GM19023 (cell line): ENCODE data around the gene MAPKAP1.
"Not testable (repeated sequence)": the region's sequence is repeated elsewhere in the genome, so short reads cannot be mapped to it uniquely, and the experiment has no call there.

ENCODE experiments used
- ATAC-seq: cut with Tn5 transposase; IDR thresholded peaks from one replicate; pipeline ENCODE4 v1.9.1; 2021; ENCODE audit warnings: mild to moderate bottlenecking, moderate library complexity; ENCODE audit not compliant: unreplicated experiment

The MAPKAP1 gene

DNA sequence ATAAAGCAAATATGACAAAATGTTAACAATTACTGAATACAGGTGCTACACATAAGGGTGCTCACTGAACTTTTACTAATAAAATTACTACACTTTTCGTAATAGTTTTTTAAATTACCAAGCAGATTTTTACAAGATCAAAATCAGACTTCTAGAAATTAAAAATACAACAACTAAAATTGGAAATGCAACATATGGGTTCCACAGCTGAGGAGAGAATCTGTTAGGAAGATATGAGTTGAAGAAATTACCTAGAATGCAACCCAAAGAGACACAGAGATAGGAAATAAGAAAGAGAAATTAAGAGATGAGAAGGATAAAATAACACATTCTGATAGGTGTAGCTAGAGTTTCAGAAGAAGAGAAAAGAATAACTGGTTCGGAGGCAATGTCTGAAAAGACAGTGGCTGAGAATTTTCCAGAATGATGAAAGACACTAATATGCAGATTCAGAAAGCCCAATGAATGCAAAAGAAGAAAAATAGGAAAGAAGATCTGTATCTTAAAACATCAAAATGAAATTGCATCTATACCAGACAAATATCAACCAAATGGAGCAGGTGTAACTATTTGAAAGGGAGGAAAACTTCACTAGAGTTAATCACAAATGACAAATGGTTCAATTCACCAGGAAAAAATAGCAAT, 95.8 kb downstream of the MAPKAP1 start:
- no peak for ATAC-seq

DNA sequence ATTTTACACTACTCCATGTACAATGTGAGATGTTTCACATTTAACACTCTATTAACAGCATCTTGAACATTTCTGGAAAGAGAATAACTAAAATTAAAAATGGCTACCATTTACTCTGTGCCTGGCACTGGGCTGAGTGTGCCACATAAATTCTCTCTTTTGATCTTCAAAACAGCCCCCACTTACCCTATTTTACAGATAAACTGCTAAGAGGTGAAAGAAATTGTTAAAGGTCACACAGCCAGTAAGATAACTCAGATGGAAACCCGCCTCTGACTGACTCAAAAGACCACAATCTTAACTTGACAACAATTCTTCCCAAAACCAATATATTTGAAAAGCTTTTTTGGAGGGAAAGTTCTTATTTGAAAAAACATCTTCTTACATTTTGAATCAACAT, 97.3 kb downstream of the MAPKAP1 start:
- no peak for ATAC-seq

DNA sequence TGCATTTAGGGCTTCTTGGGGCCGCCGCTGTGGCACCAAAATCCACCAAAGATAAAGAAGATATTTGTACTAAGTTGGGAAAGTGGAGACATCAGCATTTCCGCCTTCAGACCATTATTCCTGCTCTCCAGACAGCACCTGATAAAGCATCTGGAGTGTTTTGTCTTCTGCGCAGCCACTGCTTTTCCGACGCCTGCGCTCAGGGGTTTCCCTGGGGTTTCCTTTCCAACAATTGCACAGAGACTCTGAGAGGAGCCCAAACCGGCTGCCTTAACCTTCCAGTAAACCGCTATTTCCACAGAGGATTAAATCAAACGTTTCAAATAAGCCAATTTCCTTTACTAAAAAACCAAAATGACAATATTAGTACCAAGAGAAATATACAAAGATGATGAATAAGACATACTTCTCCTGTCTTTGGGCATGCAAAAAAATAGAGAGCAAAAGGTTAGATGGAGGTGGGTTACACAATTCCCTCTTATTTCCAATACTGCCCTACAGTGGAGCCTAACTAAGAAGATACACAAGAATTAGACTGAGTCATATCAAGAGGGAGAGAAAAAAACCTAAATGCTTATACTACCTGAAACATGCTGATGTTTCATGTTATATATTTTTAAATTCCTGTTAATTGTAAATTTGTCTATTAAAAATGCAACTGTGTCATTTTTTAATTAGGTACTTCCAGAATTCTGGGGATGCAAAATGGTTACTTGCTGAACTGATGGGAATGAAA, 98.4 kb downstream of the MAPKAP1 start:
- no peak for ATAC-seq

DNA sequence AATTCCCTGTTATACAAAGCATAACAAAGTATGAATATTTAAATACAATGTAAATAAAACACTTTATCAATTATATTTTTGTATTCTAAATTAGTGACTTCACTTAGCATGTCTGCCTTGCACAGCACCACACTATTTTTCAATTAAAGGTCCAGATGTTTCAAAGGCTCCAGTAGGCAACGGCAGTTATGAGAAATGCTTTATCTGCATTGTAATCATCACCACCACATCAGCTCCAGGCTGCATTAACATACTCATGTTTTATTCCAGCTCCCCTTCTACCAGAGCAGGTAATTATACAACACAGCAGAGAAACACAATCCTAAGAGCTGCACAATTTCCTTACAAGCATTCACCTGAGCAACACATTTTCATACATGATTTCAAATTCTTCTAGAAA, 102.8 kb downstream of the MAPKAP1 start:
- no peak for ATAC-seq

DNA sequence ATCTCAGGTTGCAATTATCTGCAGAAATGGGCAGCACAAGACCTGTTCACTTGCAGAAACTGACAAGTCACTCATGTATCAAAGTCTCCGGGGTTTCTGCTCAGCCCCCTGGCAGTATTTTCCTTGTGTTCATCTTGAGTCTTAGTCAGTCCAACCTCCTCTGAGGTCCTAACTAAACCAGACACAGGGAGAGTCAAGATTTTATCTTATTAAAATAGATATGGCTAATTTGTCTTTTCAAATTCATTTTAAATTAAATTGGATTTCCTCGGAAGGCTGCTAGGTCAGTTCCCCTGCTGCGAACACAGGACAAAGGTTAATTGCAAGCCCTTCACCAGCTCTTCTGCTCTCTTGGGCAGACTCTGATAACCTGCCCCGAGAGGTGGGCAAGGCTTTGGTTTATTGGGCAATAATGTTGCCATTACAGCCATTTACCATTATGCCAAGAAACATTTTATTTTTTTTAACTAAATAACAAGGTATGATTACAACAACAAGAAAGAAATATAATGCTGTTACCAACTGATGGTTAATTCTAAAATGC, 103.5 kb downstream of the MAPKAP1 start:
- no peak for ATAC-seq

DNA sequence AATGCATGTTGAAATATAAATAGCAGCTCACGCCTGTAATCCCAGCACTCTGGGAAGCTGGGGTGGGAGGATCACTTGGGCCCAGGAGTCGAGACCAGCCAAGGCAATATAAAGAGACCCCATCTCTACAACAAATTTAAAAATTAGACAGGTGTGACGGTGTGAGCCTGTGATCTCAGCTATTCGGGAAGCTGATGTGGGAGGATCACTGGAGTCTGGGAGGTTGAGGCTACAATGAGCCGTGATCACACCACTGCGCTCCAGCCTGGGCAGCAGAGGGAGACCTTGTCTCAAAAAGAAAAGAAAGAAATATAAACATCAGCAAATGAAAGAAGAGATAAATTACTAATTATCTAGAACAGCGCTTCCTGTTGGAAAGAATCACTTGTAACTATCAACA, 105.0 kb downstream of the MAPKAP1 start:
- ATAC-seq, result no peak

DNA sequence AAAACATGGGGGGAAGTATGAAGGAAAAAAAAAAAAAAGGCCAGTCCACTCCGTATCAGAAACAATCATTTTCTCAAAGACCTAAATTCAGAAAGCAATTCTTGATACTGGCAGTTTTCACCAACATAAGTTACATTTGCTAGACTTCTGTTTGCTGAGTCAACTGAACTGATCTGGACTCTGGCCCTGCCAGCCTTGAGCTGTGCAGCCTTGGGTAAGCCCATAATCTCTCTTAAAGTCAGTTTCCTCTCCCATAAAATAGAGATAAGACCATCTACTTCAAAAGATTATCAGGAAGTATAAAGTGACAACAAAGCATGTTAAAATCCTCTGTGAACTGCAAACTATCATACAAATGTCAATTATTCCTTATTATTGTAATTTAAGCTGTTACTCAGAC, 106.8 kb downstream of the MAPKAP1 start:
- no peak for ATAC-seq

DNA sequence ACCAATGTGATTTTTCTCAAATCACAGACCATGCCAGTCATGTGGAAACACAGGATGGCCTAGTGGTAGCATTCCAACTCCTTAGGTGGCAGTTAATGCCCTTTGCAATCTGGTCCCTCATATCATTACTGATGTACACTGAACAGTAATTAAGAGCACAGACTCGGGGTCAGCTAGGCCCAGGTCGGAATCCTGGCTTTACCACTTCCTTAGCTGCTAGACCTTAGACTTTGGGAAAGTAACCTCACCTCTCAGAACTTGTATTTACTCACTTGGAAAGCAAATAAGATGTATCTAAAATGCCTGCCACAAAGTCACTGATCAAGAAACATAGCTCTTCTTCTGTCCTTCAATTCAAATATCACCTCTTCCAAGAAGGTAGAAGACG, 112.8 kb downstream of the MAPKAP1 start:
- ATAC-seq, result no peak

DNA sequence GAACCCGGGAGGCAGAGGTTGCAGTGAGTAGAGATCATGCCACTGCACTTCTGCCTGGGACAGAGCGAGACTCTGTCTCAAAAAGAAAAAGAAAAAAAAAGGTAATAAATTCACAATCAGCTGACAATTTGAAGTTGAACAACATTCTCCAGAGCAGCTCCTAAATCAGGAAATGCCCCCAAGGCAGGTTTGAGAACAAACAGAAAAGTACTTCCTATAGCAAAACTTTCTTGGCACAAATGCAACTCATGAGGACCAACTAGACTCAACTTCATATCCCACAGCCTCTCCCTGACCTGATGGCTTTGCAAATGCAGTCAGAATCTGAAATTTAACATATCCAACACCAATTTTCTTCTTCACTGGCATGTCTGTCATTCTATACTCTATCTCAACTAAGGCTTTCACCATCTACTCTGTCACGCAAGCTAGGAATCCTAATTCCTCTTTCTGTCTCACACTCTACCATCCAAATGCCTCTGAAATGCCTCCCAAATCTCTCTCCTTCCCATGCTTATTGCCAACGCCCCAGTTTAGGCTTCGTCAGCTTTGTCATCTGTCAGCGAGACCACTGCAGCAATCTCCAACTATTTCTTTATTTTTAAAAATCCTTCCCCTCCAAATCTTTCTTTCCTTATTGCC, 113.3 kb downstream of the MAPKAP1 start:
- no peak for ATAC-seq

DNA sequence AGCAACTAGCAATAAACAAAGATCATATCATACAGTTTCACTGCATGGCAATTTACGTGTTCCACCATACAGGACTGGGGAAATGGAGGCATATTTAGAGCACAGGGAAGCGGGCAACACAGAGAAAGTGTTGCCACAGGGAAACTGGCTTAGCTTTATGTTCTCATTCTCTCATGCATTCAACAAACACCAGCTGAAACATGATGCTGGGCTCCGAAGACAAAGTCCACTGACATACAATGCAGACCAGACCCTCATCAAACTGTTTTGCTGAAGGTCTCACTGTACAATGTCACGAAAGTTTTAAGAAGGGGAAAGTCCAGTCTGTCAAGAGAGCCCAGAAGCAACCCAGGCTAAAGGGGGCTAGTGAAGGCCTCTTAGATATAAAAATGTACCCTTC, 115.1 kb downstream of the MAPKAP1 start:
- no peak for ATAC-seq

DNA sequence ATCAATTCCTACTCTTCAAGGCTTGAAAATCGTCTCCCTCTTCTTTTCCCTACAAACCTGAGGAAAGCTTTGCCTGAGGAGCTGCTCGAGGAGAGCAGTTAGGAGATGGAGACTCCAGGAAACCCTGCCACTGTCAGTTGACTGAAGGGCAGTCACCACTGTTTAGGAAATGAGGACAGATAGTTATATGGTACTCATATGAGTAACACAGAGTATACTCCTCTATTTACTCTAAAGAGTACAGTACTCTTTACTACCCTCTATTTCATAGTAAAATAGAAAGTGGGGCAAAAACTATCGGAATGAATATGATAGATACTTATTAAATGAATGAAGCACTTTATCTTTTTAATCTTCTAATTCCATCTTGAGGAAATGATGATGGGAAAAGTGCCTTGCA, 115.8 kb downstream of the MAPKAP1 start:
- no peak for ATAC-seq

DNA sequence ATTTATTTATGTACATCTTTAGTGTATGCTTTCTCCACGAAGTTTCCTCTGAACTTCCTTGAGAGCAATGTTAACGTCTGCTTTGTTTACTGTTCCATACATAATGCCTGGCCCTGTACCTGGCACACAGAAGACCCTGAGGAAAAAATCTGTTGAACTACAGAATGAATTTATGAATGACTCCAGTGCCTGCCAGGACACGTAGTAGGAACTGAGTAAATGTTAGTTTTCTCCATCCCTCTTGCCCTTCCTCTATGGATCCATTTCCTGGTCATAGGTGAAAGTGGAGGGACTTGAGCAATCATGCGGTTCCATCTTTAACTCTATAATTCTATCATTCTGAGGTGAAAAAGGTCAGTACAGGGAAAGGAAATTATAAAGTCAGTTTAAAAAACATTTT, 117.7 kb downstream of the MAPKAP1 start:
- ATAC-seq, result no peak

DNA sequence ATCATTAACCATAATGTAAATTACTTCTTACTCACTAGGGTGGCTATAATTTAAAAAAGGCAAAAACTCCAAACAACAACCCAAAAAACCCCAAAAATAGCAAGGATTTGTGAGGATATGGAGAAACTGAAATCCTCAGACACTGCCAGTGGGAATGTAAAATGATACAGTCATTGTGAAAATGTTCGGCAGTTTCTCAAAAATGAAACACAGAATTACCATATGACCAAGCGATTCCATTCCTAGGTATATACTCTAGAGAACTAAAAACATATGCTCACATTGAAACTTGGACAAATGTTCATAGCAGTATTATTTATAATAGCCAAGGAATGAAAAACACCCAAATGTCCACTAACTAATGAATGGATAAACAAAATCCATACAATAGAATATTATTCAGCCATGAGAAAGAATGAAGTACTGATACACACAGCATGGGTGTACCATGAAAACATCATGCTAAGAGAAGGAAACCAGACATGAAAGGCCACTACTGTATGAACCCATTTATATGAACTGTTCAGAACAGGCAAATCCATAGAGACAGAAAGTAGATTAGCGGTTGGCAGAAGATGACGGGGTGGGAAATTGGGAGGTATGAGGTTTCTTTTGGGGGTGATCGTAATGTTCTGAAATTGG, 119.1 kb downstream of the MAPKAP1 start:
- ATAC-seq, result no peak

DNA sequence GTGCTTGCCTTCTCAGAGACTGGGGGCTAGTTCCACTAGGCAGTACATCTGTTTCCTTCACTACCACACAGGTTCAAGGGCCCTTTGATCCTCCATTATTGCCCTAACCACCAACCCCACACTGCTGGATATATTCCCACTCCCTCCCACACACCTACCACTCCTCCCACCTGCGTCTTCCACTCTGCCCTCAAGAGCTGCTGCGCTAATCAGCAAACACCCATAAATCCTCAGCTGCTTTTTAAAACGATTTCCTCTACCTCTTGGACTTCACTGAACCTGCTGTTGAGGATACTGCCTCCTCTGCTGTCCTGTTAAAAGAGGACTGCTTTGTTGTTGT, 120.9 kb downstream of the MAPKAP1 start:
- no peak for ATAC-seq

DNA sequence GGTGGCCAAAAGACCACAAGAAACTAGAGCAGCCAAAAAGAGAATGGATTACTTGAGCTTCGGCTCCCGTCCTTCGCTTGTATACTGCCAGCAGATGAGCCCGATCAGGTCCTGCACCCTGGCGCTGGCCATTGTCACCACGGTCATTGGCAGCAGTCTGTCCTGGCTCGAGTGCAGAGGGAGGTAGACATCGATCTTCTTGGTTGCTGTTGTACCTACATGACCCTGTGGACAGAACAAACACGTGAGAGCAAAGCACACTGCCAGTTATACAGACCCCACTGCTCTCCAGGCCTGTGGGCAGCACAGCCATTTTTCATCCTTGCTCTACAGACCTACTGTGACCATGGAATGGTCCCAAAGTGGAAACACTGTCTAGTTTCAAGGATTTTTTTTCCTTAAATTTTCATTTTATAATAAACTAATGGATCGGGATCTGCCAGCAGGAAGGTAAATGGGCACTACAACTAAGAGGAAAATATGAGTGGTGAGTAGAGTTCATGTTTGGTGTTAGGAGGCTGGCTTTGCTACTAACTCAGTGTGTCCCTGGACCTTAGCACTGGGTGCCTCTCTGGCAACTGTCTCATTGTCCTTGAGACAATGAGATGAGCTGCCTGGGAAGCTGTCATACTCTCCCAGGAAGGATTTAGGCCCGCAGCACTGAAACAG, 121.4 kb downstream of the MAPKAP1 start:
- no peak for ATAC-seq

DNA sequence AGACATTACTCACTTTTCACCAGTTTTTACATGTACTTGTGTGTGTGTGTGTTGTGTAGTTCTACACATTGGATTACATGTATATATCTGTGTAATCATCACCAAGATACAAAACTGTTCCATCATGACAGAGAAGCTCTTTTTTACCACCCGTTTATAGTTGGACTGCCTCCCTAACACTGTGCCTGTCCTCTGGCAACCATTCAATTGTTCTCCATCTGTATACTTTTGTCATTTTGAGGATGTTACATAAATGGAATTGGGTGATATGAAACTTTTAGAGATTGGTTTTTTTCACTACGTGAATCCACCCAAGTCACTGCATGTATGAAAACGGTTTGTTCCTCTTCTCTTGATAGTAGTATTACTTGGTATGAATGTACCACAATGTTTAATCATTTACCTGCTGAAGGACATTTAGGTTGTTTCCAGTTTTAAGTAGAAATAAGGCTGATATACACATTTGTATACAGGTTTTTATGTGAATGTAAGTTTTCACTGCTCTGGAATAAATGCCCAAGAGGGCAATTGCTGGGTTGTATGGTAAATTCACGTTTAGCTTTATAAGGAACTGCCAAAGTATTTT, 126.2 kb downstream of the MAPKAP1 start:
- no peak for ATAC-seq

DNA sequence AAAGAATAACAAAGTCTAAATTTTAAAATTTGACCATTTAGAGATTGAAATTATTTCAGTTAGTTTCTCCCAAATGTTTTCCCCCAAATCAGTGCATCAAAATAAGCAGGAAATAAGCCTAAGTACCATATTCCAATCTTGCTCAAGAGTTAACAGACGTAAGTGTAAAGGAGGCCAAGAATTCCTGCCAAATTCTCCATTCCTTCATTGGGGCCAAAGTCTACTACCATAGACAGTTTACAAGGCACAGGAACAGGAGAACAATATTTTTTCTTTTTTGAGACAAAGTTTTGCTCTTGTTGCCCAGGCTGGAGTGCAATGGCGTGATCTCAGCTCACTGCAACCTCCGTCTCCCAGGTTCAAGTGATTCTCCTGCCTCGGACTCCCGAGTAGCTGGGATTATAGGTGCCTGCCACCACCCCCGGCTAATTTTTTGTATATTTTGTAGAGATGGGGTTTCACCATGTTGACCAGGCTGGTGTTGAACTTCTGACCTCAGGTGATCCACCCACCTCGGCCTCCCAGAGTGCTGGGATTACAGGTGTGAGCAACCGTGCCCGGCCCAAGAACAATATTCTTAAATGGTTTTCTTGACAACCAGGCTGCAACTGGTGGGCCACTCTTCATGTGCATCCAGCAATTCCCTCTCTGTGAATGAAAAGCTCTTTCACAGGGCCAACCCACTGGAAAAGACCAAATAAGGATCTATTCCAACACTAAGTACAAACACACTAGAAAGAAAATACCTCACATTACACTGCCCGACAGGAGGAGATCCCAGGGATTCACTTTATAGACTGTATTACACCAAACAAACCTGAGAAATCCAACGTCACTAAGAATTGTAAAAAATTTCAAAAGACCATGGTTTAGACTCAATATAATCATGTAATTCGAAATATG, 127.7 kb downstream of the MAPKAP1 start:
- ATAC-seq, result no peak

DNA sequence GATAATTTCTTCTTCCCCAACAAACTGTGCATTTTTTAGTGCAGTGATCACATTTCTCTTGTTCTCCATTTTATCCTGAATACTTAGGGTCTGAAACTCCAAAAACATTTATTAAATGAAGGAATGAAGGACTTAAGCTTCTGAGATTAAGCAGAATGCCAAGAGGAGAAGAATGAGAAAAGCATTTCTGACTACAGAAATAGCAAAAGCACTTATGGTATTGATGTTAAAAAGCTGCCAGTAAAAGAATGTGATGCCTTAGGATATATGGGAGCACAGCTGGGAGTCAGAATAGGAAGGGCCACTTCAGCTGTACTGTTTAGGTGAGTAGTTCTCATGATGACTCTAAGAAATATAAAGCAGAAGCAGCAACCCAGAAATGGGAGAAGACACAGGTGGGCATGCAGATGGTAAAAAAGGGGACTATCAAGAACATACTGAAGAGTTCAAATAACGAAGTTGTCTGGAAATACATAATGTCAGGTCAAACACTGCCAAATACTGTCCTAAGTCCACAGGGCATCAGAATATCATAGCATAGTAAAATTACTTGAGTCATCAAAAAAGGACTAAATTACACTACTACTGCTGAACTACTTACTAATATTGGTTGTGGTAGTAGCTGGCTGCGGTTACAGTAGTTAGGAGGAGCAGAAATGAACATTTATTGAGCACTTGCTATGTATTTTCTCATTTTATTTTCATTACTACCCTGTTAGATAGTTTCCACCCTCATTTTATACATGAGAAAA, 132.7 kb downstream of the MAPKAP1 start:
- no peak for ATAC-seq

DNA sequence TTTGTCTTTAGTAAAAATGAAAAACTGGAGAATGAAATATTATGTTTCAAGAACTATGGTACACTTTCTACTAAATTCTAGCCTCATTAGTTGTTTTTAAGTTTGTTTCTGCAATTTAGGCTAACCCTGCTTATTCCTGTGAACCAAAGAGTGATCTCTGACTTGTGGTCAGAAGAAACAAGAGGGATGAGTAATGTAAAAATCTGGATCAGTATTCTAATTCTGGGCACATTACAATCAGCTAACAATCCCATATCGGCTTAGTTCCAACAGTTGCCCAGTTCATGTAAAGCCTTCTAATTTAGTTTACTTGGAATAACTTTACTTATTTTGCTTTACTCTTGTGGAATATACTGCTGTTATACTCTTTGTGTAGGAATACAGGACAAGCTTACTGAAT, 134.5 kb downstream of the MAPKAP1 start:
- ATAC-seq, result not testable (repeated sequence)
